SK-N-SH (cell line): ENCODE measurements around the gene SCN1B. TPM values are rescaled to one million over a fixed set of nuclear protein-coding genes. Genes with fewer than 3 reads are reported as not detected.

Experiments
- CTCF ChIA-PET: fragments of 300-600, 350-600 bp; formaldehyde crosslinking; extraction: SDS; loops from one replicate; lab custom pipeline; 2021; lab: Yijun Ruan, JAX
- POLR2A ChIA-PET: fragments of 350-600 bp; sonication (Branson Sonifier 250); formaldehyde crosslinking; extraction: SDS; loops from one replicate; lab custom pipeline; 2020; ENCODE audit warnings: antibody characterized with exemption, inconsistent platforms; lab: Yijun Ruan, JAX
- DNase-seq: peaks from one replicate; pipeline ENCODE4 v3.0.0; 2012
- H2AFZ ChIP-seq: fragments of 200-600 bp; sonication (generic); 2 replicates; pipeline ENCODE4 v1.8.1; 2016; ENCODE audit warnings: antibody characterized with exemption, mild to moderate bottlenecking, low read depth
- H3F3A ChIP-seq: fragments of 200-600 bp; sonication (generic); replicated peaks from 2 replicates; pipeline ENCODE3; 2016; ENCODE audit warnings: antibody characterized with exemption, mild to moderate bottlenecking; ENCODE audit not compliant: insufficient read depth
- H3K27ac ChIP-seq, 2 experiments: fragments of 200-500 bp in 1 of 2; fragments of 200-600 bp in 1 of 2; sonication (Bioruptor generic) in 1 of 2; sonication (generic), shearing (Covaris generic) in 1 of 2; 2 replicates each; pipeline versions ENCODE4 v1.5.1 to v1.6.1; 2014 to 2016; ENCODE audit warnings: low read depth in 2 of 2, inconsistent platforms in 1 of 2, low read length in 1 of 2, mild to moderate bottlenecking in 1 of 2, mixed read lengths in 1 of 2
- H3K27me3 ChIP-seq: fragments of 200-600 bp; sonication (generic), shearing (Covaris generic); 2 replicates; pipeline ENCODE4 v1.6.1; 2016; ENCODE audit warnings: mixed run types; ENCODE audit not compliant: insufficient read depth
- H3K36me3 ChIP-seq, 2 experiments: fragments of 200-500 bp in 1 of 2; fragments of 200-600 bp in 1 of 2; sonication (Bioruptor generic) in 1 of 2; sonication (generic) in 1 of 2; replicated peaks in 1 of 2; 2 replicates each; pipeline versions ENCODE3 to v1.5.1; 2014 to 2016; ENCODE audit warnings: low read length in 1 of 2, mild to moderate bottlenecking in 1 of 2; ENCODE audit not compliant: insufficient read depth in 2 of 2, control insufficient read depth in 1 of 2
- H3K4me1 ChIP-seq, 2 experiments: fragments of 200-500 bp in 1 of 2; fragments of 200-600 bp in 1 of 2; sonication (Bioruptor generic) in 1 of 2; sonication (generic), shearing (Covaris generic) in 1 of 2; 2 replicates each; pipeline versions ENCODE4 v1.5.1 to v1.6.1; 2014 to 2016; ENCODE audit warnings: low read depth in 1 of 2, low read length in 1 of 2, mixed run types in 1 of 2; ENCODE audit not compliant: insufficient read depth in 2 of 2, control insufficient read depth in 1 of 2
- H3K4me2 ChIP-seq: fragments of 200-600 bp; sonication (generic), shearing (Covaris generic); 2 replicates; pipeline ENCODE4 v1.6.1; 2017; ENCODE audit warnings: mixed run types
- H3K4me3 ChIP-seq, 2 experiments: fragments of 200-500 bp in 1 of 2; fragments of 200-600 bp in 1 of 2; sonication (Bioruptor generic) in 1 of 2; sonication (generic), shearing (Covaris generic) in 1 of 2; 2 replicates each; pipeline versions ENCODE4 v1.5.1 to v1.8.1; 2014 to 2016; ENCODE audit warnings: low read depth in 2 of 2, inconsistent platforms in 1 of 2, low read length in 1 of 2, mild to moderate bottlenecking in 1 of 2, mixed read lengths in 1 of 2, moderate library complexity in 1 of 2
- H3K79me2 ChIP-seq: fragments of 200-600 bp; sonication (generic); 2 replicates; pipeline ENCODE4 v1.8.1; 2017; ENCODE audit warnings: mild to moderate bottlenecking; ENCODE audit not compliant: insufficient read depth
- H3K9ac ChIP-seq: fragments of 200-600 bp; sonication (generic); 2 replicates; pipeline ENCODE4 v1.6.1; 2017; ENCODE audit warnings: mixed run types
- H3K9me2 ChIP-seq: fragments of 200-600 bp; sonication (generic); 2 replicates; pipeline ENCODE4 v1.6.1; 2017; ENCODE audit warnings: mixed run types
- H3K9me3 ChIP-seq: fragments of 200-600 bp; sonication (generic); 2 replicates; pipeline ENCODE4 v1.6.1; 2017; ENCODE audit warnings: mixed run types, mild to moderate bottlenecking, moderate library complexity
- H4K20me1 ChIP-seq: fragments of 200-600 bp; sonication (generic); 2 replicates; pipeline ENCODE4 v1.6.1; 2017; ENCODE audit warnings: mild to moderate bottlenecking, mixed run types; ENCODE audit not compliant: insufficient read depth
- CTCF ChIP-seq: fragments of 200-600 bp; sonication (generic); IDR thresholded peaks from 2 replicates; pipeline ENCODE4 v1.6.1; 2017; ENCODE audit warnings: antibody characterized with exemption, mild to moderate bottlenecking, moderate library complexity
- EZH2phosphoT487 ChIP-seq: fragments of 200-600 bp; sonication (generic); IDR thresholded peaks from 2 replicates; pipeline ENCODE4 v1.6.1; 2017; ENCODE audit warnings: low read depth, mixed run types, mild to moderate bottlenecking, antibody characterized with exemption, moderate library complexity, borderline replicate concordance
- GABPA ChIP-seq: IDR thresholded peaks from 2 replicates; pipeline ENCODE4 v1.4.0; 2012; ENCODE audit warnings: low read depth, mild to moderate bottlenecking
- IRF3 ChIP-seq: fragments of 150-350 bp; IDR thresholded peaks from 2 replicates; pipeline ENCODE4 v1.6.1; 2016; ENCODE audit warnings: mild to moderate bottlenecking, low read depth, low read length
- JUND ChIP-seq: IDR thresholded peaks from 2 replicates; pipeline ENCODE4 v1.4.0; 2012
- NFIC ChIP-seq: IDR thresholded peaks from 2 replicates; pipeline ENCODE4 v1.4.0; 2012; ENCODE audit warnings: borderline replicate concordance
- RCOR1 ChIP-seq: fragments of 150-350 bp; IDR thresholded peaks from 2 replicates; pipeline ENCODE4 v1.6.1; 2017; ENCODE audit warnings: antibody characterized with exemption, low read length
- SMC3 ChIP-seq: IDR thresholded peaks from 2 replicates; pipeline ENCODE4 v1.6.1; 2012; ENCODE audit warnings: low read depth, low read length, improper control_type of control experiment
- TAF1 ChIP-seq: IDR thresholded peaks from 2 replicates; pipeline ENCODE4 v1.6.1; 2012; ENCODE audit warnings: low read depth, mild to moderate bottlenecking, low read length, moderate library complexity, borderline replicate concordance
- WGBS: methylation state at CpG from one replicate; pipeline ENCODE4 v1.1.6; 2017; ENCODE audit warnings: low lambda C conversion rate; 5-methylcytosine and 5-hydroxymethylcytosine counted together
- polyA plus RNA-seq, 3 experiments: library from polyadenylated mRNA; depleted of rRNA; stranded (reverse); fragments of >200 nt; gene quantifications; 2 replicates each; pipeline ENCODE4 v1.2.3, GENCODE V29; 2012
- TF ChIP-seq, protein P1 (sequence below): IDR thresholded peaks from 2 replicates; pipeline ENCODE4 v1.4.0; 2012; ENCODE audit warnings: low read depth
- TF ChIP-seq, protein P2 (sequence below): IDR thresholded peaks from 2 replicates; pipeline ENCODE4 v1.4.0; 2012; ENCODE audit warnings: low read depth, borderline replicate concordance
- TF ChIP-seq, protein P3 (sequence below): IDR thresholded peaks from 2 replicates; pipeline ENCODE4; 2012

The SCN1B gene
- polyA plus RNA-seq, 1 of the 3 experiments (the other 2 are of a cell fraction) = 10.5 TPM

DNA sequence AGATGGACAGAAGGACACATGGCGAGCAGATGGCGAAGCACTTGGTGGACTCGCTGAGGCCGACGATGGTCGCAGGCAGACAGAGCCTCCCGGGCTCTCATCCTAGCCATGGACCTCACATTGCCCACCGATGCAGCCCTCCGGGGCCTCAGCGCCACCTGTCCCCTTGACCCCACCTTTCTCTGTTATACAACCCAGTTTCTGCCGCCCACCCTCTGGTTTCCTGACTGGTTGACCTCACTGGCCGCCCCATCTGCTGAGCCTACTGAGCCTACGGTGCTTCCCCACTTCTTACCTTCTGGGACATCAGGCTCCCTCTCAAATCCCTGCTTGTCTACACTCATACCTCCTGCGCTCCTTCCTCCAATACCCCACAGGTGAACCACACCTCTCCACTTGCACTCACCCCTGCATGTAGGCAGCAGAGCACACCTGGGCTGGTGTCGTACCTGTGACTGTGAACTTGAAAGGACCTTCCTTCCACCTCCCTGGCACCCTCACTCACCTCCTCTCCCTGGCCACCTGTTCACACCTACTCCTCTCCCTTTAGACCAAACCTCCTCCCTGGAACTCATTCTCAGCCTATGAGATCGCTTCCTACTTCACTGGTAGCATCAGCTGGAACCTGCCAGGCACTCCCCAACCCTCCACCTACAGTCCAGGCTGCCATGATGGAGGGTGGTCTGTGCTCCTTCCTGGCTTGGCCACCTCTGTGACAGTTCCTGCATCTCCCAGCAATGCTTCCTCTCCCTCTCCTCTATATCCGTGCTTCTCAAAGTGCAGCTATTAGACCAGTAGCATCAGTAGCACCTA is 47.3 kb downstream of the SCN1B start:
- DNase-seq = no peak
- Histone ChIP-seq H3K4me1 (no peaks in the 10 kb centered on the region), H2AFZ (no peak overlapping the region), H3K4me3 (no peak overlapping the region), H3F3A (no peaks in the 10 kb centered on the region), H3K27me3 (no peaks in the 10 kb centered on the region), H4K20me1 (no peaks in the 10 kb centered on the region)
- 56% methylated on average over 17 of the region's 17 CpGs for WGBS
- TF ChIP-seq EZH2phosphoT487 = no peak
- TF ChIP-seq, all 33 proteins: peak for 0
- no peak overlapping the region for H3K9ac ChIP-seq
- no peak overlapping the region for H3K27ac ChIP-seq
- POLR2A ChIA-PET = no interaction called here
- no peaks in the 10 kb centered on the region for H3K9me2 ChIP-seq
- no peak overlapping the region for H3K4me2 ChIP-seq
- CTCF ChIA-PET = interaction anchor here (1.8 kb wide), 1 partner anchor 10 kb away, joined by 9 read pairs; no protein-coding TSS in a partner anchor
- no peaks in the 10 kb centered on the region for H3K79me2 ChIP-seq
- no peaks in the 10 kb centered on the region for H3K36me3 ChIP-seq
- H3K9me3 ChIP-seq = no peaks in the 10 kb centered on the region

DNA sequence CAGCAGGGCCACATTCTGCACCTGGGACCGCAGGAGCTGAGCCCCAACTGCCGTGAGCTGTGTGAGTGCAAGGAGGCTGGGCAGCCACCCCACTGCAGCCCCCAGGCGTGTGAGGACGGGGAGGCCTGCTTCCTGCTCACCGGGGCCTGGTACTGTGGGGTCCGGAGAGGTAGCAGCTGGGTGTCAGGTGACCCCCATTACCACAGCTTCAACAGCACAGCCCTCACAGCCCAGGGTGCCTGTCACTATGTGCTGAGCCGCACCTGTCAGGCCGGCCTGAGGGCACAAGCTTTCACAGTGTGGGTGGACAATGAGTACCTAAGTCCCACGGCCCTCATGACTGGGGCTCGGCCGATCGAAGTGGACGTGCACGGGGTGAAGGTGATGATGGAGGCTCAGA is 49.6 kb downstream of the SCN1B start:
- CTCF ChIA-PET = interaction anchor here (0.7 to 6.0 kb wide), 5 partner anchors 10 to 358 kb away, joined by 3 to 38 read pairs (median 6); no protein-coding TSS in a partner anchor
- 75% methylated on average over 14 of the region's 14 CpGs for WGBS
- Histone ChIP-seq H3K9me2 (no peaks in the 10 kb centered on the region), H3K27me3 (no peaks in the 10 kb centered on the region), H3K27ac (no peak overlapping the region), H2AFZ (no peak overlapping the region), H3K4me1 (no peaks in the 10 kb centered on the region)
- DNase-seq = no peak
- TF ChIP-seq SMC3 (no peak), NFIC (no peak)
- TF ChIP-seq, protein P1, sequence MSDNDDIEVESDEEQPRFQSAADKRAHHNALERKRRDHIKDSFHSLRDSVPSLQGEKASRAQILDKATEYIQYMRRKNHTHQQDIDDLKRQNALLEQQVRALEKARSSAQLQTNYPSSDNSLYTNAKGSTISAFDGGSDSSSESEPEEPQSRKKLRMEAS = no peak
- TF ChIP-seq, protein P2, sequence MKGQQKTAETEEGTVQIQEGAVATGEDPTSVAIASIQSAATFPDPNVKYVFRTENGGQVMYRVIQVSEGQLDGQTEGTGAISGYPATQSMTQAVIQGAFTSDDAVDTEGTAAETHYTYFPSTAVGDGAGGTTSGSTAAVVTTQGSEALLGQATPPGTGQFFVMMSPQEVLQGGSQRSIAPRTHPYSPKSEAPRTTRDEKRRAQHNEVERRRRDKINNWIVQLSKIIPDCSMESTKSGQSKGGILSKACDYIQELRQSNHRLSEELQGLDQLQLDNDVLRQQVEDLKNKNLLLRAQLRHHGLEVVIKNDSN = no peak
- TF ChIP-seq, all 33 proteins: peak for 0
- POLR2A ChIA-PET = no interaction called here
- Histone ChIP-seq H3K9me3 (no peaks in the 10 kb centered on the region), H3K79me2 (no peaks in the 10 kb centered on the region), H3K36me3 (no peaks in the 10 kb centered on the region), H4K20me1 (no peaks in the 10 kb centered on the region), H3K9ac (no peak overlapping the region), H3K4me2 (no peak overlapping the region), H3K4me3 (no peak overlapping the region), H3F3A (no peaks in the 10 kb centered on the region)

DNA sequence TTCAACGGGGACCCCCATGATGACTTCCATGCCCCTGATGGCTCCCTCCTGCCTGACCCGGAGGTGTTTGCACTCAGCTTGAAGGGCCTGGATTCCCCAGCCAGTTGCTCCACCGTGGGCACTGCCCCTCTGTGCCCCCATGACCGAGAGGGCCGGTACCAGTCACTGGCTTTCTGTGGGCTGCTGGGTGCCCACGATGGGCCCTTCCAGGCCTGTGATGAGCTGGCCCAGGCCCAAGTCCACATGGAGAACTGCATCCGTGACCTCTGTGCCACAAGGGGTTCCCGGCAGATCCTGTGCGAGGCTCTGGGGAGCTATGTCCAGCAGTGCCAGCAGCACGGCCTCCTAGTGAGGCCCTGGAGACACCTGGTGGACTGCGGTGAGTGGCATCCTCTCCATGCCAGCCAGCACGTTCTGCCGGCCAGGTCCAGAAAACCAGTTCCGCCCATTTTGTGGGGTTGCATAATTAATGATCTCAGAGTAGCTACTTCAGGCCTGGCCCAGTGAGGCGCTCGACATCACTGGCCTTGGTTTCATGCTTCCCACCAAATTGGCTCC is 50.4 kb downstream of the SCN1B start:
- POLR2A ChIA-PET = no interaction called here
- H3K9me3 ChIP-seq = no peaks in the 10 kb centered on the region
- H3K27ac ChIP-seq = no peak overlapping the region
- H3K4me3 ChIP-seq = no peak overlapping the region
- H2AFZ ChIP-seq = no peak overlapping the region
- no peaks in the 10 kb centered on the region for H4K20me1 ChIP-seq
- H3K4me1 ChIP-seq = no peaks in the 10 kb centered on the region
- no peaks in the 10 kb centered on the region for H3F3A ChIP-seq
- no peak overlapping the region for H3K4me2 ChIP-seq
- H3K27me3 ChIP-seq = no peaks in the 10 kb centered on the region
- no peaks in the 10 kb centered on the region for H3K9me2 ChIP-seq
- H3K36me3 ChIP-seq = no peaks in the 10 kb centered on the region
- no peak overlapping the region for H3K9ac ChIP-seq
- CTCF ChIA-PET = interaction anchor here (0.9 to 6.0 kb wide), 4 partner anchors 10 to 37 kb away, joined by 3 to 38 read pairs (median 14); no protein-coding TSS in a partner anchor
- 59% methylated on average over 11 of the region's 16 CpGs for WGBS
- H3K79me2 ChIP-seq = no peaks in the 10 kb centered on the region
- DNase-seq = no peak
- TF ChIP-seq IRF3 (no peak), GABPA (no peak), TAF1 (no peak), RCOR1 (no peak), JUND (no peak), CTCF (no peak)
- TF ChIP-seq, protein P3, sequence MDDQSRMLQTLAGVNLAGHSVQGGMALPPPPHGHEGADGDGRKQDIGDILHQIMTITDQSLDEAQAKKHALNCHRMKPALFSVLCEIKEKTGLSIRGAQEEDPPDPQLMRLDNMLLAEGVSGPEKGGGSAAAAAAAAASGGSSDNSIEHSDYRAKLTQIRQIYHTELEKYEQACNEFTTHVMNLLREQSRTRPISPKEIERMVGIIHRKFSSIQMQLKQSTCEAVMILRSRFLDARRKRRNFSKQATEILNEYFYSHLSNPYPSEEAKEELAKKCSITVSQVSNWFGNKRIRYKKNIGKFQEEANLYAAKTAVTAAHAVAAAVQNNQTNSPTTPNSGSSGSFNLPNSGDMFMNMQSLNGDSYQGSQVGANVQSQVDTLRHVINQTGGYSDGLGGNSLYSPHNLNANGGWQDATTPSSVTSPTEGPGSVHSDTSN = no peak
- TF ChIP-seq, protein P2 = no peak
- TF ChIP-seq, protein P1 = no peak
